ENCODE results near the gene ATP6V0E1.
"Not testable (repeated sequence)": the region's sequence is repeated elsewhere in the genome, so short reads cannot be mapped to it uniquely, and the experiment has no call there.

Gene ATP6V0E1

GRCh38 chr5:173004013-173004412 is 20.4 kb downstream of the ATP6V0E1 start:
- DNase-seq (ENCODE audit: low spot score), result no peak

GRCh38 chr5:173004447-173004846 is 20.9 kb downstream of the ATP6V0E1 start:
- DNase-seq (ENCODE audit: low spot score), result no peak

- DNase-seq (ENCODE audit: low spot score), result no peak
These were observed 26.4 kb downstream of the ATP6V0E1 start for GRCh38 chr5:173010021-173010420.

- peak; percentile 70 for DNase-seq (ENCODE audit: low spot score)
These were observed 27.2 kb downstream of the ATP6V0E1 start for GRCh38 chr5:173010547-173011464.

GRCh38 chr5:173011566-173011965 is 28.0 kb downstream of the ATP6V0E1 start:
- no peak for DNase-seq (ENCODE audit: low spot score)

GRCh38 chr5:173012882-173013281 is 29.3 kb downstream of the ATP6V0E1 start:
- no peak for DNase-seq (ENCODE audit: low spot score)

GRCh38 chr5:173014671-173015070 is 31.1 kb downstream of the ATP6V0E1 start:
- DNase-seq (ENCODE audit: low spot score), result no peak

GRCh38 chr5:173015192-173015591 is 31.6 kb downstream of the ATP6V0E1 start:
- DNase-seq (ENCODE audit: low spot score), result no peak

- DNase-seq (ENCODE audit: low spot score), result no peak
These were observed 32.3 kb downstream of the ATP6V0E1 start for GRCh38 chr5:173015598-173016455.

GRCh38 chr5:173016598-173017046 is 33.1 kb downstream of the ATP6V0E1 start:
- DNase-seq (ENCODE audit: low spot score), result peak; percentile 44

- not testable (repeated sequence) for DNase-seq (ENCODE audit: low spot score)
These were observed 33.5 kb downstream of the ATP6V0E1 start for GRCh38 chr5:173017087-173017486.

- DNase-seq (ENCODE audit: low spot score), result no peak
These were observed 34.8 kb downstream of the ATP6V0E1 start for GRCh38 chr5:173018358-173018757.

- no peak for DNase-seq (ENCODE audit: low spot score)
These were observed 36.6 kb downstream of the ATP6V0E1 start for GRCh38 chr5:173020154-173020581.

GRCh38 chr5:173020643-173021042 is 37.1 kb downstream of the ATP6V0E1 start:
- no peak for DNase-seq (ENCODE audit: low spot score)

- DNase-seq (ENCODE audit: low spot score), result no peak
These were observed 42.1 kb downstream of the ATP6V0E1 start for GRCh38 chr5:173025651-173026050.

- no peak for DNase-seq (ENCODE audit: low spot score)
These were observed 44.3 kb downstream of the ATP6V0E1 start for GRCh38 chr5:173027905-173028304.

GRCh38 chr5:173028811-173029327 is 45.3 kb downstream of the ATP6V0E1 start:
- DNase-seq (ENCODE audit: low spot score), result no peak

- no peak for DNase-seq (ENCODE audit: low spot score)
These were observed 45.9 kb downstream of the ATP6V0E1 start for GRCh38 chr5:173029499-173029921.

GRCh38 chr5:173032096-173032495 is 48.5 kb downstream of the ATP6V0E1 start:
- DNase-seq (ENCODE audit: low spot score), result not testable (repeated sequence)

GRCh38 chr5:173032730-173033129 is 49.2 kb downstream of the ATP6V0E1 start:
- DNase-seq (ENCODE audit: low spot score), result no peak

GRCh38 chr5:173033923-173034322 is 50.4 kb downstream of the ATP6V0E1 start:
- DNase-seq (ENCODE audit: low spot score), result no peak
